NB4 (cell line): ENCODE results near the gene ZNF221.

ENCODE experiments used
- DNase-seq: peaks from one replicate; pipeline ENCODE4 v3.0.0; 2010; ENCODE audit warnings: low read depth
- H3K4me3 ChIP-seq: one replicate; pipeline ENCODE4 v1.5.1; 2011; ENCODE audit warnings: mild to moderate bottlenecking, low read depth, low read length, moderate library complexity
- CTCF ChIP-seq: IDR thresholded peaks from one replicate; pipeline ENCODE4 v1.5.1; 2012; ENCODE audit warnings: low read depth, low read length
- MYC ChIP-seq: IDR thresholded peaks from 2 replicates; pipeline ENCODE4 v1.6.1; 2011; ENCODE audit warnings: low read depth, low read length
- POLR2A ChIP-seq: IDR thresholded peaks from 2 replicates; pipeline ENCODE4 v1.6.1; 2011; ENCODE audit warnings: mild to moderate bottlenecking; ENCODE audit not compliant: insufficient read length; ENCODE audit errors: extremely low read depth
- TF ChIP-seq, protein P1 (sequence below): IDR thresholded peaks from 2 replicates; pipeline ENCODE4 v1.6.1; 2011; ENCODE audit warnings: low read depth, low read length

ZNF221 gene

GRCh38 chr19:43983912-43984686 is 33.1 kb downstream of the ZNF221 start, which contains the start of gene ZNF155:
TSS of gene ZNF155 (plus strand) at chr19:43984188. CDS start at chr19:43988544, 4,356 bp downstream.
- peak; percentile 92 for DNase-seq
- peak within 1 kb of the TSS; percentile 80 for H3K4me3 ChIP-seq

DNA sequence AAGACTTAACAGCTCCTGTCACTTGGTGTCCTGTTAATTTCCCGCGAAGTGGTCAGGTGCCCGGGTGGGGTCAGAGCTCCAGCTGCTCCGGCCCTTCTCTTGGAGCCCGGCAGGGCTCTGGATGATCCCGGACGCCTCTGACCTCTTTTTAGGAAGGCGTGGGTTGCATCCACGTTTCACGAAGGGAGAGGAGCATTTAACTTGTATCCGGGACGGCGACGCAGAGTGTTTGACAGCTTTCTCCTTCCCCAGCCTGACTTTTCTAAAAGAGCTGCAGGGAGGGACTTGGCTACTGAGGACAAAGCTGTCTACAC is 33.6 kb downstream of the ZNF221 start:
- H3K4me3 ChIP-seq: peak overlapping the region; percentile 80
- TF ChIP-seq, protein P1, sequence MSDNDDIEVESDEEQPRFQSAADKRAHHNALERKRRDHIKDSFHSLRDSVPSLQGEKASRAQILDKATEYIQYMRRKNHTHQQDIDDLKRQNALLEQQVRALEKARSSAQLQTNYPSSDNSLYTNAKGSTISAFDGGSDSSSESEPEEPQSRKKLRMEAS: no peak
- TF ChIP-seq POLR2A: no peak
- TF ChIP-seq CTCF: no peak
- DNase-seq: no peak

More at GRCh38 chr19:43983912-43984686, 33.1 kb downstream of the ZNF221 start, which contains the start of gene ZNF155:
- no peak for TF ChIP-seq CTCF
- TF ChIP-seq POLR2A: no peak

DNA sequence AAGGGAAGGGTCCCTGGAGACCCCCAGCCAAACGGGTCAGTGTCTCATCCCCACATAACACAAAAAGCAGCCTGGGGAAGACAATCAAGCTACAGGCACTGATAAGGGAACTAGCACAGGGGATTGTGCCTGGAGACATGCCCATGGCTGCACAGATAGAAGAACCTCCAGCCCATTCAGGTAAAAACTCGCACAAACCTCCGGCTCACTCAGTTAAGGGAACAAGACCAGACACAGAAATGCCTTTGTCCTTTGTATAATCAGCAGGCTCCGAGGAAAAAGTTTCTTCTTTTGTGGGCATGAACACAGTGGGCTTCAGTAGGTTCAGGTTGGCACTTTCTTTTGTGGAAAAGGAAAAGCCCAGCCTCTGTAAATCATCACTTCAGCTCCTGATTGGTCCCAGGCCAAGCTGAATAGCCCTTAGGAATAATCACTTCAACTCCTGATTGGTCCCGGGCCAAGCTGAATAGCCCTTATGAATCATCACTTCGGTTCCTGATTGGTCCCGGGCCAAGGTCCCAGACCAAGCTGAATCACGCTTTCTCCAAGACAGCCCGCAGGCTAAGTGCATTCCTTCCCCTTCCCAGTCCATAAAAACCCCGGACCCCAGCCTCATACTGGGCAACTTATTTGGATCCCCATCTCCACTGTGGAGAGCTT is 46.7 kb downstream of the ZNF221 start:
- TF ChIP-seq POLR2A: no peak
- TF ChIP-seq, protein P1: no peak
- no peak for TF ChIP-seq MYC
- TF ChIP-seq CTCF: no peak
- H3K4me3 ChIP-seq: no peak overlapping the region
- no peak for DNase-seq

- DNase-seq: no peak
- peak overlapping the region; percentile 86 for H3K4me3 ChIP-seq
- no peak for TF ChIP-seq CTCF
- TF ChIP-seq, protein P1: no peak
Observed at GRCh38 chr19:44002212-44002565, 51.2 kb downstream of the ZNF221 start.

- H3K4me3 ChIP-seq: peak within 1 kb of the TSS; percentile 86
- DNase-seq: peak; percentile 95
- no peak for TF ChIP-seq CTCF
- TF ChIP-seq, protein P1: no peak
- TF ChIP-seq POLR2A: no peak
- no peak for TF ChIP-seq MYC
Observed at GRCh38 chr19:44002566-44003460, 51.8 kb downstream of the ZNF221 start, which contains the start of gene ZNF230. TSS of gene ZNF230 (plus strand) at chr19:44002957. CDS start at chr19:44007079, 4,122 bp downstream.
